Fibroblast of lung (primary cell): ENCODE measurements around the gene C14orf119. TPM values are rescaled to one million over a fixed set of nuclear protein-coding genes. Genes with fewer than 3 reads are reported as not detected.

Experiments
- DNase-seq, 2 donors: peaks; one replicate each; pipeline versions ENCODE4 v3.0.0 to v3.0.0-alpha.2; 2010; ENCODE audit warnings: low read depth in 2 of 2
- H2AFZ ChIP-seq: 2 replicates; pipeline ENCODE4 v1.5.1; 2012; ENCODE audit warnings: low read length, control low read depth, inconsistent platforms
- H3K27ac ChIP-seq: 2 replicates; pipeline ENCODE4 v1.5.1; 2011; ENCODE audit warnings: low read length, control low read depth; ENCODE audit not compliant: insufficient read depth
- H3K27me3 ChIP-seq: 2 replicates; pipeline ENCODE4 v1.5.1; 2011; ENCODE audit warnings: mild to moderate bottlenecking, low read length; ENCODE audit not compliant: control insufficient read depth, insufficient read depth
- H3K36me3 ChIP-seq: 2 replicates; pipeline ENCODE4 v1.5.1; 2011; ENCODE audit warnings: low read length; ENCODE audit not compliant: control insufficient read depth, insufficient read depth
- H3K4me1 ChIP-seq: 2 replicates; pipeline ENCODE4 v1.5.1; 2011; ENCODE audit warnings: low read length; ENCODE audit not compliant: control insufficient read depth, insufficient read depth; ENCODE audit errors: extremely low read depth
- H3K4me2 ChIP-seq: 2 replicates; pipeline ENCODE4 v1.5.1; 2011; ENCODE audit warnings: low read length, control low read depth; ENCODE audit not compliant: insufficient read depth; ENCODE audit errors: extremely low read depth
- H3K4me3 ChIP-seq, 4 experiments: fragments of 200-600 bp in 1 of 4; sonication (generic) in 1 of 4; replicated peaks in 1 of 4; 2 replicates each; pipeline ENCODE4 v1.5.1; 2011 to 2016; ENCODE audit warnings: low read length in 4 of 4, low read depth in 3 of 4, mild to moderate bottlenecking in 3 of 4, control low read depth in 2 of 4, inconsistent platforms in 1 of 4, mixed read lengths in 1 of 4; ENCODE audit not compliant: insufficient read depth in 1 of 4; ENCODE audit errors: control extremely low read depth in 1 of 4
- H3K79me2 ChIP-seq: 2 replicates; pipeline ENCODE4 v1.5.1; 2012; ENCODE audit warnings: mild to moderate bottlenecking, low read length, inconsistent platforms; ENCODE audit not compliant: control insufficient read depth, insufficient read depth
- H3K9ac ChIP-seq: 2 replicates; pipeline ENCODE4 v1.5.1; 2011; ENCODE audit warnings: mild to moderate bottlenecking, low read length, control low read depth; ENCODE audit not compliant: insufficient read depth
- H3K9me3 ChIP-seq: 2 replicates; pipeline ENCODE4 v1.5.1; 2012; ENCODE audit warnings: low read depth, low read length; ENCODE audit not compliant: control insufficient read depth, insufficient read depth
- H4K20me1 ChIP-seq: 2 replicates; pipeline ENCODE4 v1.5.1; 2011; ENCODE audit warnings: low read length; ENCODE audit not compliant: control insufficient read depth, insufficient read depth; ENCODE audit errors: extremely low read depth
- CTCF ChIP-seq, 2 donors: IDR thresholded peaks in 1 of 2; conservative IDR thresholded peaks in 1 of 2; 1 replicate in 1 of 2; 2 replicates in 1 of 2; pipeline ENCODE4 v1.5.1; 2011 to 2012; ENCODE audit warnings: low read length in 2 of 2, control low read depth in 1 of 2, inconsistent platforms in 1 of 2, low read depth in 1 of 2, mild to moderate bottlenecking in 1 of 2
- EZH2 ChIP-seq: IDR thresholded peaks from 2 replicates; pipeline ENCODE4 v1.5.1; 2012; ENCODE audit warnings: low read length, control low read depth, mild to moderate bottlenecking; ENCODE audit errors: missing control alignments
- polyA plus RNA-seq, 2 donors: library from polyadenylated mRNA; depleted of rRNA in 1 of 2; stranded (reverse) in 1 of 2; unstranded in 1 of 2; fragments of >200 nt; gene quantifications; 2 replicates each; pipeline ENCODE4 v1.2.1, GENCODE V29; 2011 to 2012; ENCODE audit warnings: missing spikeins in 1 of 2
- total RNA-seq: library from RNA; depleted of rRNA; stranded (reverse); fragments of >200 nt; gene quantifications from 2 replicates; pipeline ENCODE4 v1.2.1, GENCODE V29; 2014

C14orf119 gene
- total and polyA plus RNA-seq, 2 donors (not counting 1 experiment from before 2014, with no cell fraction given): 55.0 to 115 TPM

GRCh38 chr14:23130871-23131270 lies 35.6 kb downstream of the C14orf119 start:
- Histone ChIP-seq H3K9me3 (no peaks in the 10 kb centered on the region), H3K4me1 (no peaks in the 10 kb centered on the region), H3K4me3 (no peak overlapping the region), H3K27ac (no peak overlapping the region), H3K79me2 (no peaks in the 10 kb centered on the region), H3K36me3 (no peaks in the 10 kb centered on the region), H4K20me1 (no peaks in the 10 kb centered on the region), H3K9ac (no peak overlapping the region), H3K27me3 (peaks cover 6% of the 10 kb centered on the region), H3K4me2 (no peak overlapping the region), H2AFZ (no peak overlapping the region)
- no peak for DNase-seq
- no peak for TF ChIP-seq CTCF (conservative IDR thresholded peaks at IDR 0.05 in 1 of 2, IDR thresholded peaks at IDR 0.05 in 1 of 2; ENCODE audit: low read depth in 1 of 2, low read length in 2 of 2)
- no peak for TF ChIP-seq EZH2

GRCh38 chr14:23131482-23131881 lies 36.2 kb downstream of the C14orf119 start:
- Histone ChIP-seq H3K4me3 (no peak overlapping the region), H3K27me3 (peaks cover 6% of the 10 kb centered on the region), H3K4me2 (no peak overlapping the region), H3K9me3 (no peaks in the 10 kb centered on the region), H3K36me3 (no peaks in the 10 kb centered on the region), H2AFZ (no peak overlapping the region), H3K9ac (no peak overlapping the region), H3K4me1 (no peaks in the 10 kb centered on the region), H4K20me1 (no peaks in the 10 kb centered on the region), H3K79me2 (no peaks in the 10 kb centered on the region), H3K27ac (no peak overlapping the region)
- DNase-seq: no peak
- TF ChIP-seq CTCF (conservative IDR thresholded peaks at IDR 0.05 in 1 of 2, IDR thresholded peaks at IDR 0.05 in 1 of 2; ENCODE audit: low read depth in 1 of 2, low read length in 2 of 2) (no peak), EZH2 (no peak)

- Histone ChIP-seq H3K4me3 (no peak overlapping the region), H3K9ac (no peak overlapping the region), H3K27me3 (peaks cover 6% of the 10 kb centered on the region), H2AFZ (no peak overlapping the region), H3K4me2 (no peak overlapping the region), H3K4me1 (no peaks in the 10 kb centered on the region), H3K9me3 (no peaks in the 10 kb centered on the region), H3K36me3 (no peaks in the 10 kb centered on the region), H3K79me2 (no peaks in the 10 kb centered on the region), H3K27ac (no peak overlapping the region), H4K20me1 (no peaks in the 10 kb centered on the region)
- no peak for DNase-seq
- no peak for TF ChIP-seq CTCF (conservative IDR thresholded peaks at IDR 0.05 in 1 of 2, IDR thresholded peaks at IDR 0.05 in 1 of 2; ENCODE audit: low read depth in 1 of 2, low read length in 2 of 2)
- TF ChIP-seq EZH2: no peak
These were observed 37.7 kb downstream of the C14orf119 start for GRCh38 chr14:23132970-23133369.
